NT2/D1 (cell line): ENCODE measurements around the gene FLOT2.

Experiments used
- DNase-seq: peaks from one replicate; pipeline ENCODE4 v3.0.0-alpha.2; 2011; ENCODE audit warnings: low read depth, low spot score
- H3K27me3 ChIP-seq: 2 replicates; pipeline ENCODE4 v1.6.0; 2011; ENCODE audit warnings: mild to moderate bottlenecking; ENCODE audit not compliant: insufficient read length, insufficient read depth
- H3K36me3 ChIP-seq: 2 replicates; pipeline ENCODE4 v1.6.1; 2011; ENCODE audit warnings: mild to moderate bottlenecking, low read length, mixed read lengths; ENCODE audit not compliant: insufficient read depth, insufficient read length
- H3K4me1 ChIP-seq: 2 replicates; pipeline ENCODE4 v1.5.1; 2011; ENCODE audit not compliant: insufficient read depth, insufficient read length
- H3K4me3 ChIP-seq: 2 replicates; pipeline ENCODE4 v1.5.1; 2011; ENCODE audit warnings: low read depth; ENCODE audit not compliant: insufficient read length
- H3K9ac ChIP-seq: 2 replicates; pipeline ENCODE4 v1.6.0; 2011; ENCODE audit warnings: low read depth; ENCODE audit not compliant: insufficient read length
- H3K9me3 ChIP-seq: 2 replicates; pipeline ENCODE4 v1.5.1; 2011; ENCODE audit warnings: mild to moderate bottlenecking, low read length; ENCODE audit not compliant: insufficient read depth
- SUZ12 ChIP-seq: IDR thresholded peaks from 2 replicates; pipeline ENCODE4 v1.6.1; 2011; ENCODE audit not compliant: insufficient read length, insufficient read depth; ENCODE audit errors: extremely low read depth
- YY1 ChIP-seq: IDR thresholded peaks from 2 replicates; pipeline ENCODE4 v1.6.1; 2011; ENCODE audit not compliant: insufficient read length, insufficient read depth
- ZNF274 ChIP-seq: IDR thresholded peaks from 2 replicates; pipeline ENCODE4 v1.6.1; 2011; ENCODE audit warnings: mild to moderate bottlenecking, low read depth, low read length

FLOT2 gene, protein sequence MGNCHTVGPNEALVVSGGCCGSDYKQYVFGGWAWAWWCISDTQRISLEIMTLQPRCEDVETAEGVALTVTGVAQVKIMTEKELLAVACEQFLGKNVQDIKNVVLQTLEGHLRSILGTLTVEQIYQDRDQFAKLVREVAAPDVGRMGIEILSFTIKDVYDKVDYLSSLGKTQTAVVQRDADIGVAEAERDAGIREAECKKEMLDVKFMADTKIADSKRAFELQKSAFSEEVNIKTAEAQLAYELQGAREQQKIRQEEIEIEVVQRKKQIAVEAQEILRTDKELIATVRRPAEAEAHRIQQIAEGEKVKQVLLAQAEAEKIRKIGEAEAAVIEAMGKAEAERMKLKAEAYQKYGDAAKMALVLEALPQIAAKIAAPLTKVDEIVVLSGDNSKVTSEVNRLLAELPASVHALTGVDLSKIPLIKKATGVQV

DNA sequence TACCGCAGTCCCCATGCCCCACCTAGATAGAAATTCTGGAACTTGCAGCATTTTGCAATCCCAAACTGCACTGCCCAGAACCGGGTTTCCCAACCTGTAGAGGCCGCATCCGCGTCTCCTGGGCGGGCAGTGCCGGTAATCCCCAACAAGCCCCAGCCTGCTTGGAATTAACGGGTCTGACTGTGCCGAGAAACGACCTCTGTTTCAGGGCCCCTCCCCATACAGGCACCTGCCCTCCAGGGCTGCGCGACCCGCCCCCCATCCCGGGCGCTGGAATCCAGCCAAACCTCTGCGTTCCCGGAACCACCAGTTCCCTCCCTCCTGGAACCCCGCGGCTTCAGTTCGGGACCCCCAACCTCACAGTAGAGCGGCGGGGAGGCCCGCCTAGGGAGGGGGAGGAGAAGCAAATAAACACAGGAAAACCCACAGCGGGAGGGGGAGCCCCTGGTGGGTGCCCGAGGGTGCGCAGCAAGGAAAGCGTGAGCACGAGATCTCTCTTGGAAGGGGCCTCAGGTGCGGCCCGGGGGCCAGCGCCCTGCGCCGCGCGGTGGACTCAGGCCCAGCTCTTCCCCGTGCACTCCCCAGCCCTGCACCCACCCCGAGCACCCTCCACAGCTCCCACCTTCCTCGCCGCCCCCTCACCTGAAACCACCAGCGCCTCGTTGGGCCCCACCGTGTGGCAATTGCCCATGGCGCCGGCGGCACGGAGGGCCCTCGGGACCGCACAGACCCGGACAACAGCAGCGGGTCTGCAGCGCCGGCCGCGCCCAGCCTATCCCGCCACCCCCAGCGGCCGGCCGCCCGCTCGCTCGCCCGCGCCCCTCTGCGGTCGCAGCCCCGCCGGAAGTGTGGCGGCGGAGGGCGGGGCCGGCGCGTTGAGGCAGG, at the start of gene FLOT2:
TSS of gene FLOT2 (minus strand) at position 850 of the 885 bp plus-strand sequence. CDS start at position 691, 159 bp downstream.
- H3K4me1 ChIP-seq = no peaks in the 10 kb centered on the region

DNA sequence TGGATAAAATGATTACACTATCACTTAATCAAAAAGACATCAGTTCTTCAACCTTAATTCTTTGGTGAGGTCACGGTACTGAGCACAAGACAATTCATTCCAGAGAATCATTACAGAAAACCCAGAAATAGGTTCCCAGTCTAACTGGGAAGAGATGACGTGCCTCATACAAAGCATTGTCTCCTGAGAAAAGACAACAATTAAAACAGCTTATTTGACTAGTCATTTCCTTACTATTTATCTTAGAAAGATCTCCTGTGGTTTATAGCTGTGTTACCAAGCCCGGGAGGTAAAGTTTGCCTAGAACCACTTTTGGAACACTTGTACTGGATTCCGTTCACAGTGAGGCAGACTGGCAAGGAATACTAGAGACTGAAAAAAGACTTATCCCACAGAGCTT, 48.7 kb upstream of the FLOT2 start:
- H3K27me3 ChIP-seq = no peaks in the 10 kb centered on the region
- no peak overlapping the region for H3K9ac ChIP-seq
- H3K9me3 ChIP-seq = no peaks in the 10 kb centered on the region
- H3K4me3 ChIP-seq = no peak overlapping the region
- DNase-seq = no peak
- TF ChIP-seq YY1 (no peak), ZNF274 (no peak), SUZ12 (no peak)
- no peaks in the 10 kb centered on the region for H3K4me1 ChIP-seq
- peaks cover 27% of the 10 kb centered on the region for H3K36me3 ChIP-seq

More for the DNA sequence above, at the start of gene FLOT2:
- Histone ChIP-seq H3K36me3 (peaks cover 26% of the 10 kb centered on the region), H3K4me3 (peak within 1 kb of the TSS; percentile 82), H3K9ac (peak within 1 kb of the TSS; percentile 85), H3K9me3 (peaks cover 20% of the 10 kb centered on the region; the same call in 1 of the 2 replicates), H3K27me3 (no peaks in the 10 kb centered on the region)
- no peak for TF ChIP-seq SUZ12
- no peak for TF ChIP-seq YY1
- TF ChIP-seq ZNF274 = no peak
- no peak for DNase-seq

DNA sequence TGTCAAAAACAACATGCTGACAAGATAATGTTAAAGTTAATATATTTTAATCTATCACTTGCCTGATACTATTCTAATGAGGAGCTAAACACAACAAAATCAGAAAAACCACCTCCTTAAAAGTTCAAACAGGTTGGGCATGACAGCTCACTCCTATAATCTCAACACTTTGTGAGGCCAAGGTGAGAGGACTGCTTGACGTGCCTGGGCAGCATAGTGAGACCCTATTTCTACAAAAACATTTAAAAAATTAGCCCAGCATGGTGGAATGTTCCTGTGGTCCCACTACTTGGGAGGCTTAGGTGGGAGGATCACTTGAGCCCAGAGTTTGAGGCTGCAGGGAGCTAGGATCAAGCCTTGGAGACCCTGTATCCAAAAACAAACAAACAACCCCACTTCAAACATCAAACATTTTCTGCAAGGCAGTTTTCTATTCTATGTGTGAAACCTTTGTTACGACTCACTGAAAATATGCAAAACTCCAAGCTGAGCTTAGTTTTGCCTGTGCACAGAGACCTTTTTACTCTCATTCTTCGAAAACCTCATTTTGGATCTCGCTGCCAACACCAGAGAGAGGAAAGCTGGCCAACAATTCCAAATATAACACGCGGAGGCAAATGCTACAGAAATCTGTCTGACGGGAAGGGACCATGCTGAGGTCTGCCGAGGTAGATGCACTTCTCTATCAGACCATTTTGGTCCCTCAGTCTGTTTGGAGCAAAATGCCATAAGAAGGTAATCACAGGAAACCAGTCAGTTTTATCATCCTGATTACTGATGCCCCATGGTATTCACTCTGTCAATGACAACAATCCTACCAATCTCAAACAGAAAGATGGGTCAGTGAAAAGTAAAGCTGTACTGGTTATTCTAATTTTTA, 47.6 kb upstream of the FLOT2 start:
- Histone ChIP-seq H3K36me3 (peaks cover 36% of the 10 kb centered on the region), H3K4me3 (no peak overlapping the region), H3K4me1 (no peaks in the 10 kb centered on the region), H3K9me3 (no peaks in the 10 kb centered on the region), H3K27me3 (no peaks in the 10 kb centered on the region), H3K9ac (no peak overlapping the region)
- no peak for DNase-seq
- TF ChIP-seq ZNF274 (no peak), SUZ12 (no peak)

DNA sequence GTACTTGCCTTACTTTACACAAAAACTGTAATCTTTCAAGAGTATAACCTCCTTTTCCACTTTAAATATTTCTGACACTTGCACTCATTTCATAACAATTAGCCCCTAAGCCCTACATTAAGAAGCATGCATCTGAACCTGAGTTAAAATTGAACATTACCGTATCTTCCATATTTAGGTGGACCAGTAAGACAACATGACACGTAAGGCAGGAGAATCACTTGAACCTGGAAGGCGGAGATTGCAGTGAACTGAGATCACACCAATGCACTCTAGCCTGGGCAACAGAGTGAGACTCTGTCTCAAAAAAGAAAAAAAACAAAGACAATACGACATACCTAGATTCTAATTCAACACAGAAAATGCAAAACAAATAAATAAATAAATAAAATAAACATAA, 46.8 kb upstream of the FLOT2 start:
- H3K4me1 ChIP-seq = no peaks in the 10 kb centered on the region
- H3K27me3 ChIP-seq = no peaks in the 10 kb centered on the region
- DNase-seq = no peak
- H3K4me3 ChIP-seq = no peak overlapping the region
- H3K9ac ChIP-seq = no peak overlapping the region
- H3K9me3 ChIP-seq = no peaks in the 10 kb centered on the region
- TF ChIP-seq SUZ12 (no peak), ZNF274 (no peak), YY1 (no peak)
- H3K36me3 ChIP-seq = peaks cover 36% of the 10 kb centered on the region

DNA sequence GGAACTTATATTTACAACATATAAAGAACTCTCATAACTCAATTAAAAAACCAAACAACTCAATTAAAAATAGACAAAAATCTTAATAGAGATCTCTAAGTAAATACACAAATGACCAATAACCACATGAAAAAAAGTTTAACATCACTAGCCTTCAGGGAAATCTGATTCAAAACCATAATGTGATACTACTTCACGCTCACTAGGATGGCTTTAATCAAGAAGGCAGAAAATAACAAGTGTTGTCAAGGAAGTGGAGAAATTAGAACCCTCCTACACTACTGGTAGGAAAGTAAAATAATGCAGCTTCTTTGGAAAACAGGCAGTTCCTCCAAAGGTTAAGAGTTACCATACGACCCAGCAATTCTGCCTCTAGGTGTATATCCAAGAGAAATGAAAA, 45.4 kb upstream of the FLOT2 start:
- no peak for TF ChIP-seq ZNF274
- TF ChIP-seq YY1 = no peak
- no peak for TF ChIP-seq SUZ12
- Histone ChIP-seq H3K4me1 (no peaks in the 10 kb centered on the region), H3K9me3 (no peaks in the 10 kb centered on the region), H3K36me3 (peaks cover 32% of the 10 kb centered on the region), H3K27me3 (no peaks in the 10 kb centered on the region), H3K4me3 (no peak overlapping the region), H3K9ac (no peak overlapping the region)
- DNase-seq = no peak

DNA sequence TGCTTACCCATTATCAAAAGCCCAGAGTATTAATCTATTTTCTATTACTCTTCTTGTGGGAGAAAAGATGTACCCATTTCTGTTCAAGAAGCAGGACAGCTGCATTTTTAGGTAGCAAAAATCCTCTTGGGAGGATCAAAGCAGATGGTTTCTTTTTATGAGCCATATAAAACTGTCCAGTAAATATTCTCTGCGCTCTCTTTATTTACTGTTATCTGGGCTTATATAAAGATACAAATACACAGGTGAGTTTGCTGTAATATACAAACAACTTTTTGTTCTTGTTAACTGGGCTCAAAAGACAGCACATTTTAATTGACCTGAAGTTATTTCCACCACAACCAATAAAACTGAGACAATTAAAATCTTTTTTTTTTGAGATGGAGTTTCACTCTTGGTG, 43.7 kb upstream of the FLOT2 start:
- Histone ChIP-seq H3K9ac (no peak overlapping the region), H3K4me3 (no peak overlapping the region), H3K9me3 (no peaks in the 10 kb centered on the region), H3K4me1 (no peaks in the 10 kb centered on the region), H3K27me3 (no peaks in the 10 kb centered on the region), H3K36me3 (peaks cover 29% of the 10 kb centered on the region)
- no peak for DNase-seq
- TF ChIP-seq ZNF274 (no peak), YY1 (no peak), SUZ12 (no peak)
